HT-29 (cell line): ENCODE measurements around the gene NR2F2. TPM values are rescaled to one million over a fixed set of nuclear protein-coding genes. Genes with fewer than 3 reads are reported as not detected.

Experiments used
- DNase-seq: peaks from one replicate; pipeline ENCODE4 v3.0.0-alpha.2; 2015; ENCODE audit warnings: low spot score
- total RNA-seq: library from RNA; depleted of rRNA; stranded (reverse); fragments of >200 nt; shearing (Covaris generic); gene quantifications from 2 replicates; pipeline ENCODE4 v1.2.3, GENCODE V29; 2014

NR2F2 gene
- total RNA-seq, 1 experiment from 2014 or later: 12.6 TPM

- no peak for DNase-seq
Observed at GRCh38 chr15:96341513-96342405, 11.3 kb downstream of the NR2F2 start.

- no peak for DNase-seq
Observed at GRCh38 chr15:96342406-96343112, 12.1 kb downstream of the NR2F2 start.

- DNase-seq: no peak
Observed at GRCh38 chr15:96343113-96344059, 12.9 kb downstream of the NR2F2 start.

- DNase-seq: no peak
Observed at GRCh38 chr15:96344060-96344705, 13.7 kb downstream of the NR2F2 start.

GRCh38 chr15:96344706-96345559 is 14.4 kb downstream of the NR2F2 start:
- no peak for DNase-seq

GRCh38 chr15:96345560-96346399 is 15.3 kb downstream of the NR2F2 start:
- peak; percentile 74 for DNase-seq

- DNase-seq: no peak
Observed at GRCh38 chr15:96346409-96346970, 16.0 kb downstream of the NR2F2 start.

- no peak for DNase-seq
Observed at GRCh38 chr15:96347181-96348111, 16.9 kb downstream of the NR2F2 start.

GRCh38 chr15:96348112-96349027 is 17.9 kb downstream of the NR2F2 start:
- no peak for DNase-seq

- DNase-seq: no peak
Observed at GRCh38 chr15:96349034-96349856, 18.7 kb downstream of the NR2F2 start.

GRCh38 chr15:96349857-96350720 is 19.6 kb downstream of the NR2F2 start:
- DNase-seq: no peak

GRCh38 chr15:96350934-96351724 is 20.6 kb downstream of the NR2F2 start:
- no peak for DNase-seq

- DNase-seq: no peak
Observed at GRCh38 chr15:96351761-96352603, 21.5 kb downstream of the NR2F2 start.
